OCI-LY1 (cell line): ENCODE results near the gene HTR4.

Experiments used
- EZH2 ChIP-seq: fragments of 200-600 bp; sonication (generic), shearing (Covaris generic); IDR thresholded peaks from 2 replicates; pipeline ENCODE4 v1.8.0; 2017; ENCODE audit warnings: borderline replicate concordance, mixed run types, mild to moderate bottlenecking, antibody characterized with exemption, low read length, moderate library complexity, mixed read lengths
- TF ChIP-seq, protein P1 (sequence below): fragments of 200-600 bp; sonication (generic), shearing (Covaris generic); IDR thresholded peaks from 2 replicates; pipeline ENCODE4 v1.5.1; 2017; ENCODE audit warnings: mild to moderate bottlenecking, antibody characterized with exemption, low read length, moderate library complexity, mixed read lengths

DNA sequence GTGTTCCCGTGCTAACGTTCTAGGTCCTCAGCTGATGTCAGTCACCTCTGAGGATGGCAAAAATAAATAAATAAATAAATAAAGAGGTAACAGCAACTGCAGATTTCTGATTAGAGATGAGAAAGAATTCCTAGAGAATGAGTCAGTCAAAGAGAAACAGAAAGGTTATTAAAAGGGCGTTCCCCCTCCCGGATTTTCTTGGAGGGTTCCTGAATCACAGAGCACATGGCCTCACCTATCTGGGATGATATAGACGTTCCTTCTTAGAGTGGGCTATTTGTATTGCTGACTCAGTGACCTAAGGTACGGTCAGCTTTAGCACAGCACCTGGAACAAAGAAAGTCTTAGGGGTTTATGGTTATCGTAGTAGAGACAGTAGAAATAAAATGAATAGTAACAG lies 30.6 kb downstream of the HTR4 start:
- TF ChIP-seq, protein P1, sequence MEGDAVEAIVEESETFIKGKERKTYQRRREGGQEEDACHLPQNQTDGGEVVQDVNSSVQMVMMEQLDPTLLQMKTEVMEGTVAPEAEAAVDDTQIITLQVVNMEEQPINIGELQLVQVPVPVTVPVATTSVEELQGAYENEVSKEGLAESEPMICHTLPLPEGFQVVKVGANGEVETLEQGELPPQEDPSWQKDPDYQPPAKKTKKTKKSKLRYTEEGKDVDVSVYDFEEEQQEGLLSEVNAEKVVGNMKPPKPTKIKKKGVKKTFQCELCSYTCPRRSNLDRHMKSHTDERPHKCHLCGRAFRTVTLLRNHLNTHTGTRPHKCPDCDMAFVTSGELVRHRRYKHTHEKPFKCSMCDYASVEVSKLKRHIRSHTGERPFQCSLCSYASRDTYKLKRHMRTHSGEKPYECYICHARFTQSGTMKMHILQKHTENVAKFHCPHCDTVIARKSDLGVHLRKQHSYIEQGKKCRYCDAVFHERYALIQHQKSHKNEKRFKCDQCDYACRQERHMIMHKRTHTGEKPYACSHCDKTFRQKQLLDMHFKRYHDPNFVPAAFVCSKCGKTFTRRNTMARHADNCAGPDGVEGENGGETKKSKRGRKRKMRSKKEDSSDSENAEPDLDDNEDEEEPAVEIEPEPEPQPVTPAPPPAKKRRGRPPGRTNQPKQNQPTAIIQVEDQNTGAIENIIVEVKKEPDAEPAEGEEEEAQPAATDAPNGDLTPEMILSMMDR: no peak
- no peak for TF ChIP-seq EZH2
